Fibroblast of lung (primary cell): Measurements from ENCODE around the gene PPARG. TPM values are rescaled to one million over a fixed set of nuclear protein-coding genes. Genes with fewer than 3 reads are reported as not detected.

Experiments used
- DNase-seq, 2 donors: peaks; one replicate each; pipeline versions ENCODE4 v3.0.0 to v3.0.0-alpha.2; 2010; ENCODE audit warnings: low read depth in 2 of 2
- H2AFZ ChIP-seq: 2 replicates; pipeline ENCODE4 v1.5.1; 2012; ENCODE audit warnings: low read length, control low read depth, inconsistent platforms
- H3K27ac ChIP-seq: 2 replicates; pipeline ENCODE4 v1.5.1; 2011; ENCODE audit warnings: low read length, control low read depth; ENCODE audit not compliant: insufficient read depth
- H3K27me3 ChIP-seq: 2 replicates; pipeline ENCODE4 v1.5.1; 2011; ENCODE audit warnings: mild to moderate bottlenecking, low read length; ENCODE audit not compliant: control insufficient read depth, insufficient read depth
- H3K36me3 ChIP-seq: 2 replicates; pipeline ENCODE4 v1.5.1; 2011; ENCODE audit warnings: low read length; ENCODE audit not compliant: control insufficient read depth, insufficient read depth
- H3K4me1 ChIP-seq: 2 replicates; pipeline ENCODE4 v1.5.1; 2011; ENCODE audit warnings: low read length; ENCODE audit not compliant: control insufficient read depth, insufficient read depth; ENCODE audit errors: extremely low read depth
- H3K4me2 ChIP-seq: 2 replicates; pipeline ENCODE4 v1.5.1; 2011; ENCODE audit warnings: low read length, control low read depth; ENCODE audit not compliant: insufficient read depth; ENCODE audit errors: extremely low read depth
- H3K4me3 ChIP-seq, 4 experiments: fragments of 200-600 bp in 1 of 4; sonication (generic) in 1 of 4; replicated peaks in 1 of 4; 2 replicates each; pipeline ENCODE4 v1.5.1; 2011 to 2016; ENCODE audit warnings: low read length in 4 of 4, low read depth in 3 of 4, mild to moderate bottlenecking in 3 of 4, control low read depth in 2 of 4, inconsistent platforms in 1 of 4, mixed read lengths in 1 of 4; ENCODE audit not compliant: insufficient read depth in 1 of 4; ENCODE audit errors: control extremely low read depth in 1 of 4
- H3K79me2 ChIP-seq: 2 replicates; pipeline ENCODE4 v1.5.1; 2012; ENCODE audit warnings: mild to moderate bottlenecking, low read length, inconsistent platforms; ENCODE audit not compliant: control insufficient read depth, insufficient read depth
- H3K9ac ChIP-seq: 2 replicates; pipeline ENCODE4 v1.5.1; 2011; ENCODE audit warnings: mild to moderate bottlenecking, low read length, control low read depth; ENCODE audit not compliant: insufficient read depth
- H3K9me3 ChIP-seq: 2 replicates; pipeline ENCODE4 v1.5.1; 2012; ENCODE audit warnings: low read depth, low read length; ENCODE audit not compliant: control insufficient read depth, insufficient read depth
- H4K20me1 ChIP-seq: 2 replicates; pipeline ENCODE4 v1.5.1; 2011; ENCODE audit warnings: low read length; ENCODE audit not compliant: control insufficient read depth, insufficient read depth; ENCODE audit errors: extremely low read depth
- CTCF ChIP-seq, 2 donors: IDR thresholded peaks in 1 of 2; conservative IDR thresholded peaks in 1 of 2; 1 replicate in 1 of 2; 2 replicates in 1 of 2; pipeline ENCODE4 v1.5.1; 2011 to 2012; ENCODE audit warnings: low read length in 2 of 2, control low read depth in 1 of 2, inconsistent platforms in 1 of 2, low read depth in 1 of 2, mild to moderate bottlenecking in 1 of 2
- EZH2 ChIP-seq: IDR thresholded peaks from 2 replicates; pipeline ENCODE4 v1.5.1; 2012; ENCODE audit warnings: low read length, control low read depth, mild to moderate bottlenecking; ENCODE audit errors: missing control alignments
- polyA plus RNA-seq, 2 donors: library from polyadenylated mRNA; depleted of rRNA in 1 of 2; stranded (reverse) in 1 of 2; unstranded in 1 of 2; fragments of >200 nt; gene quantifications; 2 replicates each; pipeline ENCODE4 v1.2.1, GENCODE V29; 2011 to 2012; ENCODE audit warnings: missing spikeins in 1 of 2
- total RNA-seq: library from RNA; depleted of rRNA; stranded (reverse); fragments of >200 nt; gene quantifications from 2 replicates; pipeline ENCODE4 v1.2.1, GENCODE V29; 2014

PPARG gene
- total and polyA plus RNA-seq, 2 donors (not counting 1 experiment from before 2014, with no cell fraction given), result 32.8 to 42.8 TPM

GRCh38 chr3:12395349-12396012, 106.6 kb downstream of the PPARG start:
- no peaks in the 10 kb centered on the region for H3K36me3 ChIP-seq
- DNase-seq, result peak in 1 of 2 donors; percentile 36
- H3K79me2 ChIP-seq, result no peaks in the 10 kb centered on the region
- TF ChIP-seq EZH2 (no peak), CTCF (conservative IDR thresholded peaks at IDR 0.05 in 1 of 2, IDR thresholded peaks at IDR 0.05 in 1 of 2; ENCODE audit: low read depth in 1 of 2, low read length in 2 of 2) (no peak)
- no peak overlapping the region for H2AFZ ChIP-seq
- no peaks in the 10 kb centered on the region for H3K9me3 ChIP-seq
- H3K27ac ChIP-seq, result no peak overlapping the region
- H4K20me1 ChIP-seq, result no peaks in the 10 kb centered on the region
- H3K9ac ChIP-seq, result no peak overlapping the region
- H3K4me3 ChIP-seq, result no peak overlapping the region
- peaks cover 8% of the 10 kb centered on the region for H3K4me1 ChIP-seq
- peak overlapping the region; percentile 21 for H3K4me2 ChIP-seq
- H3K27me3 ChIP-seq, result no peaks in the 10 kb centered on the region

- no peaks in the 10 kb centered on the region for H4K20me1 ChIP-seq
- no peak overlapping the region for H3K4me2 ChIP-seq
- H3K4me3 ChIP-seq, result no peak overlapping the region
- no peaks in the 10 kb centered on the region for H3K27me3 ChIP-seq
- DNase-seq, result no peak
- H2AFZ ChIP-seq, result no peak overlapping the region
- no peak overlapping the region for H3K27ac ChIP-seq
- H3K36me3 ChIP-seq, result no peaks in the 10 kb centered on the region
- TF ChIP-seq EZH2 (no peak), CTCF (conservative IDR thresholded peaks at IDR 0.05 in 1 of 2, IDR thresholded peaks at IDR 0.05 in 1 of 2; ENCODE audit: low read depth in 1 of 2, low read length in 2 of 2) (no peak)
- no peaks in the 10 kb centered on the region for H3K79me2 ChIP-seq
- no peak overlapping the region for H3K9ac ChIP-seq
- H3K4me1 ChIP-seq, result peaks cover 12% of the 10 kb centered on the region
- no peaks in the 10 kb centered on the region for H3K9me3 ChIP-seq
These were observed 107.6 kb downstream of the PPARG start for GRCh38 chr3:12396471-12396870.

GRCh38 chr3:12399226-12399625, 110.4 kb downstream of the PPARG start:
- Histone ChIP-seq H3K4me1 (peaks cover 7% of the 10 kb centered on the region), H3K9me3 (no peaks in the 10 kb centered on the region), H3K9ac (no peak overlapping the region), H3K27me3 (no peaks in the 10 kb centered on the region), H3K27ac (no peak overlapping the region), H4K20me1 (no peaks in the 10 kb centered on the region), H2AFZ (no peak overlapping the region), H3K4me3 (no peak overlapping the region), H3K36me3 (no peaks in the 10 kb centered on the region), H3K4me2 (no peak overlapping the region), H3K79me2 (no peaks in the 10 kb centered on the region)
- TF ChIP-seq EZH2 (no peak), CTCF (conservative IDR thresholded peaks at IDR 0.05 in 1 of 2, IDR thresholded peaks at IDR 0.05 in 1 of 2; ENCODE audit: low read depth in 1 of 2, low read length in 2 of 2) (no peak)
- DNase-seq, result no peak
